ENCODE results near the gene CBY1. TPM values are rescaled to one million over a fixed set of nuclear protein-coding genes. Genes with fewer than 3 reads are reported as not detected.

The CBY1 gene
- total and polyA plus RNA-seq, 4 donors = 6.3 to 14.9 (median 8.9) TPM

DNA sequence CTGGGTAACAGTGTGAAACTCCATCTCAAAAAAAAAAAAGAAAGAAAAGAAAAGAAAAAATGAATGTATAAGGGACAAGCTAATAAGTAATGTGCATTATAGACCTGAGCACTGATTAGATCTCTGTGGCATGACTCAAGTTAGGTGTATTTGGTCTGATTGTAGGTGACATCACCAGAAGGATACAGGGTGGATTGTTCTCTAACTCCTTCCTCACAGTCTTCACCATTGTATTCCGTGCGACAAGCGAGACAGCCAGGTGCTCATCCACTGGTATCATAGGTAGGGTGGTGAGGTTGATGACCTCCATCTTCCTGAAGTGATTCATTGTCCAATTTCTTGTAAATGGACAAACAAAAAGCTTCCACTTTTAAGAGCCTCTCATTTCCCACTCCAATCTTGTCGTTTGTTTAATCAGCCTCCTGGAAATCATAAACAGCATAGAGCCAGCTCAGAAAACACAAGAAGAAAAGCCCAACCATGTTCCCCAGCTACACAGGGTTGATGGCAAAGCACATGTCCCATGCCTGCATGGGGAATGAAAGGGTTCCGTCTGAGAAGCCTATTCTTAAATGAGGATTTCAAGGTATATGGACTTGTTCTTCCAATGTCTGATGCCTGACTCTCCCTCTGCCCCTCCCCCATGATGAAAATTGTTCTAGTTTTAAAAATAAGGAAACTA lies 6.5 kb upstream of the CBY1 start:
- no peak overlapping the region for H3K27ac ChIP-seq (ENCODE audit: low read depth in 1 of 2, low read length in 2 of 2)
- TF ChIP-seq, protein P1, sequence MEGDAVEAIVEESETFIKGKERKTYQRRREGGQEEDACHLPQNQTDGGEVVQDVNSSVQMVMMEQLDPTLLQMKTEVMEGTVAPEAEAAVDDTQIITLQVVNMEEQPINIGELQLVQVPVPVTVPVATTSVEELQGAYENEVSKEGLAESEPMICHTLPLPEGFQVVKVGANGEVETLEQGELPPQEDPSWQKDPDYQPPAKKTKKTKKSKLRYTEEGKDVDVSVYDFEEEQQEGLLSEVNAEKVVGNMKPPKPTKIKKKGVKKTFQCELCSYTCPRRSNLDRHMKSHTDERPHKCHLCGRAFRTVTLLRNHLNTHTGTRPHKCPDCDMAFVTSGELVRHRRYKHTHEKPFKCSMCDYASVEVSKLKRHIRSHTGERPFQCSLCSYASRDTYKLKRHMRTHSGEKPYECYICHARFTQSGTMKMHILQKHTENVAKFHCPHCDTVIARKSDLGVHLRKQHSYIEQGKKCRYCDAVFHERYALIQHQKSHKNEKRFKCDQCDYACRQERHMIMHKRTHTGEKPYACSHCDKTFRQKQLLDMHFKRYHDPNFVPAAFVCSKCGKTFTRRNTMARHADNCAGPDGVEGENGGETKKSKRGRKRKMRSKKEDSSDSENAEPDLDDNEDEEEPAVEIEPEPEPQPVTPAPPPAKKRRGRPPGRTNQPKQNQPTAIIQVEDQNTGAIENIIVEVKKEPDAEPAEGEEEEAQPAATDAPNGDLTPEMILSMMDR (IDR thresholded peaks at IDR 0.05; ENCODE audit: low read depth, low read length, missing input control) = no peak
- TF ChIP-seq HNF4A (conservative IDR thresholded peaks at IDR 0.05) (no peak), ATF3 (IDR thresholded peaks at IDR 0.05) (no peak), RAD21 (IDR thresholded peaks at IDR 0.05) (no peak), RXRA (IDR thresholded peaks at IDR 0.05) (no peak), EGR1 (IDR thresholded peaks at IDR 0.05; ENCODE audit: low read depth in 2 of 2) (no peak), SP1 (IDR thresholded peaks at IDR 0.05) (no peak), YY1 (IDR thresholded peaks at IDR 0.05) (no peak), FOXA2 (IDR thresholded peaks at IDR 0.05) (no peak), FOXA1 (IDR thresholded peaks at IDR 0.05) (no peak), NR2F2 (IDR thresholded peaks at IDR 0.05) (no peak), MAX (IDR thresholded peaks at IDR 0.05) (no peak)
- TF ChIP-seq, protein P2, sequence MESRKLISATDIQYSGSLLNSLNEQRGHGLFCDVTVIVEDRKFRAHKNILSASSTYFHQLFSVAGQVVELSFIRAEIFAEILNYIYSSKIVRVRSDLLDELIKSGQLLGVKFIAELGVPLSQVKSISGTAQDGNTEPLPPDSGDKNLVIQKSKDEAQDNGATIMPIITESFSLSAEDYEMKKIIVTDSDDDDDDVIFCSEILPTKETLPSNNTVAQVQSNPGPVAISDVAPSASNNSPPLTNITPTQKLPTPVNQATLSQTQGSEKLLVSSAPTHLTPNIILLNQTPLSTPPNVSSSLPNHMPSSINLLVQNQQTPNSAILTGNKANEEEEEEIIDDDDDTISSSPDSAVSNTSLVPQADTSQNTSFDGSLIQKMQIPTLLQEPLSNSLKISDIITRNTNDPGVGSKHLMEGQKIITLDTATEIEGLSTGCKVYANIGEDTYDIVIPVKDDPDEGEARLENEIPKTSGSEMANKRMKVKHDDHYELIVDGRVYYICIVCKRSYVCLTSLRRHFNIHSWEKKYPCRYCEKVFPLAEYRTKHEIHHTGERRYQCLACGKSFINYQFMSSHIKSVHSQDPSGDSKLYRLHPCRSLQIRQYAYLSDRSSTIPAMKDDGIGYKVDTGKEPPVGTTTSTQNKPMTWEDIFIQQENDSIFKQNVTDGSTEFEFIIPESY (IDR thresholded peaks at IDR 0.05) = no peak
- no peaks in the 10 kb centered on the region for H3K4me1 ChIP-seq (ENCODE audit: control insufficient read depth in 4 of 4, insufficient read depth in 4 of 4, low read length in 3 of 4)
- no peaks in the 10 kb centered on the region for H3K9me3 ChIP-seq (ENCODE audit: control insufficient read depth in 4 of 4, low read length in 3 of 4)
- no peak overlapping the region for H3K4me3 ChIP-seq (ENCODE audit: low read depth in 1 of 3, low read length in 3 of 3)
- DNase-seq (ENCODE audit: low spot score) = no peak
- 84% methylated on average over 5 of the region's 5 CpGs for WGBS
- H3K27me3 ChIP-seq (ENCODE audit: control insufficient read depth in 4 of 4, insufficient read depth in 4 of 4, low read length in 3 of 4) = no peaks in the 10 kb centered on the region
- H3K36me3 ChIP-seq (ENCODE audit: control insufficient read depth in 4 of 4, insufficient read depth in 3 of 4, low read depth in 1 of 4, low read length in 3 of 4) = no peaks in the 10 kb centered on the region
- no peak overlapping the region for H3K9ac ChIP-seq (ENCODE audit: low read depth in 1 of 2, low read length in 2 of 2)

DNA sequence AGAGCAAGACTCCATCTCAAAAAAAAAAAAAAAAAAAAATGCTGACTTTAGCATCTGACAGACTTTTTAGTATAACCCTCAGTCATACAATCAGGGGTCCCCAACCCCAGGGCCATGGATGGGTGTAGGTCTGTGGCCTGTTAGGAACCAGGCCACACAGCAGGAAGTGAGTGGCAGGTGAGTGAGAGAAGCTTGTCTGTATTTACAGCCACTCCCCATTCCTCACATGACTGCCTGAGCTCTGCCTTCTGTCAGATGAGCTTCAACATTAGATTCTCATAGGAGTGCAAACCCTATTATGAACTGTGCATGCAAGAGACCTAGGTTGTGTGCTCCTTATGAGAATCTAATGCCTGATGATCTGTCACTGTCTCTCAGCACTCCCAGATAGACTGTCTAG lies 3.6 kb upstream of the CBY1 start:
- H3K4me1 ChIP-seq (ENCODE audit: control insufficient read depth in 4 of 4, insufficient read depth in 4 of 4, low read length in 3 of 4) = peaks cover 5 to 16% (median 8%) of the 10 kb centered on the region in 4 donors
- no peaks in the 10 kb centered on the region for H3K27me3 ChIP-seq (ENCODE audit: control insufficient read depth in 4 of 4, insufficient read depth in 4 of 4, low read length in 3 of 4)
- no peak overlapping the region for H3K27ac ChIP-seq (ENCODE audit: low read depth in 1 of 2, low read length in 2 of 2)
- no peak for DNase-seq (ENCODE audit: low spot score)
- no peak overlapping the region for H3K9ac ChIP-seq (ENCODE audit: low read depth in 1 of 2, low read length in 2 of 2)
- H3K36me3 ChIP-seq (ENCODE audit: control insufficient read depth in 4 of 4, insufficient read depth in 3 of 4, low read depth in 1 of 4, low read length in 3 of 4) = no peaks in the 10 kb centered on the region
- H3K9me3 ChIP-seq (ENCODE audit: control insufficient read depth in 4 of 4, low read length in 3 of 4) = no peaks in the 10 kb centered on the region
- no peak overlapping the region for H3K4me3 ChIP-seq (ENCODE audit: low read depth in 1 of 3, low read length in 3 of 3)
- TF ChIP-seq HNF4A (conservative IDR thresholded peaks at IDR 0.05) = no peak
- no peak for TF ChIP-seq GABPA (IDR thresholded peaks at IDR 0.05 in 1 of 2, conservative IDR thresholded peaks at IDR 0.05 in 1 of 2)
- no peak for TF ChIP-seq RXRA (IDR thresholded peaks at IDR 0.05)
- TF ChIP-seq REST (IDR thresholded peaks at IDR 0.05) = no peak
- TF ChIP-seq ATF3 (IDR thresholded peaks at IDR 0.05) = no peak
- TF ChIP-seq EGR1 (IDR thresholded peaks at IDR 0.05; ENCODE audit: low read depth in 2 of 2) = no peak
- TF ChIP-seq MAX (IDR thresholded peaks at IDR 0.05) = no peak
- TF ChIP-seq FOXA2 (IDR thresholded peaks at IDR 0.05) = no peak
- no peak for TF ChIP-seq TAF1 (conservative IDR thresholded peaks at IDR 0.05)
- TF ChIP-seq JUND (IDR thresholded peaks at IDR 0.05) = no peak
- TF ChIP-seq NR2F2 (IDR thresholded peaks at IDR 0.05) = no peak
- no peak for TF ChIP-seq SP1 (IDR thresholded peaks at IDR 0.05)
- TF ChIP-seq HNF4G (IDR thresholded peaks at IDR 0.05) = no peak
- no peak for TF ChIP-seq FOXA1 (IDR thresholded peaks at IDR 0.05)
- no peak for TF ChIP-seq RAD21 (IDR thresholded peaks at IDR 0.05)
- TF ChIP-seq, protein P1 (IDR thresholded peaks at IDR 0.05; ENCODE audit: low read depth, low read length, missing input control) = no peak
